ENCODE data around the gene POU6F1. TPM values are rescaled to one million over a fixed set of nuclear protein-coding genes. Genes with fewer than 3 reads are reported as not detected.

POU6F1 gene
- total and polyA plus RNA-seq, 2 experiments from 2014 or later, result 3.4 to 3.8 TPM

GRCh38 chr12:51200156-51200555, 17.7 kb downstream of the POU6F1 start:
- no peaks in the 10 kb centered on the region for H3K9me3 ChIP-seq (ENCODE audit: low read depth)
- no peaks in the 10 kb centered on the region for H3K27me3 ChIP-seq
- no peak for DNase-seq (ENCODE audit: low read depth in 1 of 2, low spot score in 1 of 2)
- H3K4me1 ChIP-seq (ENCODE audit: low read depth), result no peaks in the 10 kb centered on the region
- TF ChIP-seq, protein P1, sequence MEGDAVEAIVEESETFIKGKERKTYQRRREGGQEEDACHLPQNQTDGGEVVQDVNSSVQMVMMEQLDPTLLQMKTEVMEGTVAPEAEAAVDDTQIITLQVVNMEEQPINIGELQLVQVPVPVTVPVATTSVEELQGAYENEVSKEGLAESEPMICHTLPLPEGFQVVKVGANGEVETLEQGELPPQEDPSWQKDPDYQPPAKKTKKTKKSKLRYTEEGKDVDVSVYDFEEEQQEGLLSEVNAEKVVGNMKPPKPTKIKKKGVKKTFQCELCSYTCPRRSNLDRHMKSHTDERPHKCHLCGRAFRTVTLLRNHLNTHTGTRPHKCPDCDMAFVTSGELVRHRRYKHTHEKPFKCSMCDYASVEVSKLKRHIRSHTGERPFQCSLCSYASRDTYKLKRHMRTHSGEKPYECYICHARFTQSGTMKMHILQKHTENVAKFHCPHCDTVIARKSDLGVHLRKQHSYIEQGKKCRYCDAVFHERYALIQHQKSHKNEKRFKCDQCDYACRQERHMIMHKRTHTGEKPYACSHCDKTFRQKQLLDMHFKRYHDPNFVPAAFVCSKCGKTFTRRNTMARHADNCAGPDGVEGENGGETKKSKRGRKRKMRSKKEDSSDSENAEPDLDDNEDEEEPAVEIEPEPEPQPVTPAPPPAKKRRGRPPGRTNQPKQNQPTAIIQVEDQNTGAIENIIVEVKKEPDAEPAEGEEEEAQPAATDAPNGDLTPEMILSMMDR (IDR thresholded peaks at IDR 0.05; ENCODE audit: low read depth, low read length), result no peak
- no peak overlapping the region for H3K27ac ChIP-seq
- H3K36me3 ChIP-seq, result no peaks in the 10 kb centered on the region
- H3K4me3 ChIP-seq, result no peak overlapping the region

DNA sequence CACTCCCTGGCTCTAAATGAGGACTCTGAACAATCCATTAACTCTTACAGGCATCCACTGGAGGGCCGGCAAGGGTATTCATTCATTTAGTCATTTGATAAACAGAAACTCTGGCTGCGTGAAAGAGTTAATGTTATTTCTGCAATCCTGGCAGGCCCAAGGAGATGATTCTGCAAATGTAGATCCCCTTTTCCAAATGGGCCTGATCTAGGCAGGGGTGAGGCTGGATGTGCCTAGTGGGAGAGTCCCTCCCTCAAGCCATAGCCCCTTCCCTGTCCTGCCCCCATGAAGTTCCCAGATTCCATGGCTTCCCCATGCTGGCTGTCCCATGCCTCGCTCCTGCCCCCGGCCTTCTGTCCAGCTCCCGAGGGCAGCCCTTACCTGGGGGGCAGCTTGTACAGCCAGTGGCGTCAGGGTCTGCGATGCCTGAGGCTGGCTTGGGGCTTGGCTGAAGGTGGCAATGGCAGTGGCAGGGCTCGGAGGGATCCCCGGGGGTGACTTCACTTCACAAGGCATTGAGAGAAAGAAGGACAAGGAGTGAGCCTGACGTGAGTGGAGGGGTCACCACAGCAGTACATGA, 18.4 kb downstream of the POU6F1 start:
- Histone ChIP-seq H3K4me1 (ENCODE audit: low read depth) (no peaks in the 10 kb centered on the region), H3K27me3 (no peaks in the 10 kb centered on the region), H3K4me3 (no peak overlapping the region), H3K36me3 (no peaks in the 10 kb centered on the region), H3K27ac (no peak overlapping the region), H3K9me3 (ENCODE audit: low read depth) (no peaks in the 10 kb centered on the region)
- DNase-seq (ENCODE audit: low read depth in 1 of 2, low spot score in 1 of 2), result no peak
- TF ChIP-seq, protein P1 (IDR thresholded peaks at IDR 0.05; ENCODE audit: low read depth, low read length), result no peak

GRCh38 chr12:51198568-51199365, 19.1 kb downstream of the POU6F1 start:
- Histone ChIP-seq H3K27me3 (no peaks in the 10 kb centered on the region), H3K36me3 (no peaks in the 10 kb centered on the region)

GRCh38 chr12:51197736-51198567, 19.9 kb downstream of the POU6F1 start:
- DNase-seq (ENCODE audit: low read depth in 1 of 2, low spot score in 1 of 2), result no peak
- Histone ChIP-seq H3K4me1 (ENCODE audit: low read depth) (no peaks in the 10 kb centered on the region), H3K4me3 (no peak overlapping the region), H3K9me3 (ENCODE audit: low read depth) (no peaks in the 10 kb centered on the region), H3K36me3 (no peaks in the 10 kb centered on the region), H3K27me3 (no peaks in the 10 kb centered on the region), H3K27ac (no peak overlapping the region)
- TF ChIP-seq, protein P1 (IDR thresholded peaks at IDR 0.05; ENCODE audit: low read depth, low read length), result no peak

More at GRCh38 chr12:51198568-51199365, 19.1 kb downstream of the POU6F1 start:
- no peaks in the 10 kb centered on the region for H3K9me3 ChIP-seq (ENCODE audit: low read depth)
- no peaks in the 10 kb centered on the region for H3K4me1 ChIP-seq (ENCODE audit: low read depth)
- H3K27ac ChIP-seq, result no peak overlapping the region
- DNase-seq (ENCODE audit: low read depth in 1 of 2, low spot score in 1 of 2), result no peak
- TF ChIP-seq, protein P1 (IDR thresholded peaks at IDR 0.05; ENCODE audit: low read depth, low read length), result no peak
- H3K4me3 ChIP-seq, result no peak overlapping the region

DNA sequence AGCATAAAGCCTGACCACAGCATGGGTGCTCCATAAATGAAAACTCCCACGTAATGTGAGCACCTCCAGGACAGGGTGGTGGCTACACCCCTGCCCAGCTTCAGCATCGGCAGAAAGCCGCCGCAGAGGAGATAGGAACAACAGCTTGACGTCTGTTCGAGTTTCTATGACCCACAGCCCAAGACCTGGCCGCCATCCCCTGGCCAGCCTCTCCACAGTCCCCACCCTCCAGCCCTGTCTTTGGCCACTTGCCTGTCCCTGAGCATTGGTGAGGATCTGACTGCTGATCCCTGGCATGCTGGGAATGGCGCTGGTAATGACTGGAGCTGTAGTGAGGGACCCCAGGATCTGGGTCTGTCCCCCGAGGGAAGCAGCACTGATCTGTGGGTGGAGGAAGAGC, 21.3 kb downstream of the POU6F1 start:
- no peak for DNase-seq (ENCODE audit: low read depth in 1 of 2, low spot score in 1 of 2)
- no peaks in the 10 kb centered on the region for H3K27me3 ChIP-seq
- no peaks in the 10 kb centered on the region for H3K4me1 ChIP-seq (ENCODE audit: low read depth)
- H3K4me3 ChIP-seq, result no peak overlapping the region
- H3K36me3 ChIP-seq, result no peaks in the 10 kb centered on the region
- no peaks in the 10 kb centered on the region for H3K9me3 ChIP-seq (ENCODE audit: low read depth)
- no peak overlapping the region for H3K27ac ChIP-seq
- TF ChIP-seq, protein P1 (IDR thresholded peaks at IDR 0.05; ENCODE audit: low read depth, low read length), result no peak

Data from cardiac muscle cell (in vitro differentiated cells and primary cell).